GM12878 (cell line): Measurements from ENCODE around the gene SIVA1. TPM values are rescaled to one million over a fixed set of nuclear protein-coding genes. Genes with fewer than 3 reads are reported as not detected.

ENCODE experiments used
- ATAC-seq: fragments of 200-7000 bp; cut with Tn5 transposase; 3 replicates; pipeline ENCODE4 v1.9.1; 2020; ENCODE audit warnings: mild to moderate bottlenecking, moderate library complexity
- BruUV-seq: library from RNA; stranded (reverse); fragments of 400-500 nt; replicated peaks from 2 replicates; lab custom pipeline; 2021; lab: Mats Ljungman, UMichigan
- CTCF ChIA-PET: fragments of 300-600 bp; sonication (Branson Sonifier 250); formaldehyde crosslinking; extraction: SDS; loops from one replicate; lab custom pipeline; 2021; ENCODE audit warnings: inconsistent platforms; lab: Yijun Ruan, JAX
- POLR2A ChIA-PET: fragments of 350-600 bp; formaldehyde crosslinking; extraction: SDS; loops from one replicate; lab custom pipeline; 2021; ENCODE audit warnings: inconsistent platforms; lab: Charles Lee
- RAD21 ChIA-PET: fragments of 300-600 bp; sonication (Branson Sonifier 250); formaldehyde crosslinking; loops from one replicate; lab custom pipeline; 2023; ENCODE audit warnings: antibody characterized with exemption; ENCODE audit not compliant: unreplicated experiment; lab: Charles Lee
- SMC1A ChIA-PET: fragments of 300-600 bp; sonication (Branson Sonifier 250); formaldehyde crosslinking; loops from one replicate; lab custom pipeline; 2023; ENCODE audit not compliant: unreplicated experiment, uncharacterized antibody; lab: Charles Lee
- DNase-seq: peaks from one replicate; pipeline ENCODE4 v3.0.0-alpha.2; 2011; ENCODE audit warnings: low read depth, low spot score
- FAIRE-seq: peaks from 3 replicates; lab custom pipeline; 2011; peaks lifted over from hg19 to GRCh38; lab: Jason Lieb, UNC
- H2AFZ ChIP-seq: 2 replicates; pipeline ENCODE4 v1.6.0; 2011; ENCODE audit warnings: low read depth, low read length, control low read depth; ENCODE audit not compliant: control insufficient read depth
- H3K27ac ChIP-seq: 2 replicates; pipeline ENCODE4 v1.5.1; 2011; ENCODE audit warnings: control low read depth; ENCODE audit not compliant: control insufficient read depth, insufficient read depth
- H3K27me3 ChIP-seq, 2 experiments: replicated peaks in 1 of 2; 2 replicates each; pipeline versions ENCODE4 v1.6.0 to v1.6.1; 2011; ENCODE audit warnings: low read length in 1 of 2; ENCODE audit not compliant: control insufficient read depth in 2 of 2, insufficient read depth in 2 of 2
- H3K36me3 ChIP-seq, 2 experiments: 2 replicates each; pipeline ENCODE4 v1.5.1; 2011; ENCODE audit warnings: low read length in 1 of 2; ENCODE audit not compliant: control insufficient read depth in 2 of 2, insufficient read depth in 2 of 2
- H3K4me1 ChIP-seq: 2 replicates; pipeline ENCODE4 v1.6.1; 2011; ENCODE audit warnings: mild to moderate bottlenecking, low read length, moderate library complexity, mixed read lengths; ENCODE audit not compliant: control insufficient read depth, insufficient read depth
- H3K4me2 ChIP-seq: 2 replicates; pipeline ENCODE4 v1.6.0; 2011; ENCODE audit warnings: control low read depth; ENCODE audit not compliant: control insufficient read depth, insufficient read depth
- H3K4me3 ChIP-seq: fragments of 200-600 bp; sonication (generic); 2 replicates; pipeline ENCODE4 v1.5.1; 2016
- H3K79me2 ChIP-seq: 2 replicates; pipeline ENCODE4 v1.6.0; 2011; ENCODE audit warnings: low read length; ENCODE audit not compliant: control insufficient read depth, insufficient read depth
- H3K9ac ChIP-seq: 2 replicates; pipeline ENCODE4 v1.8.0; 2011; ENCODE audit warnings: low read length, control low read depth, mixed read lengths; ENCODE audit not compliant: control insufficient read depth, insufficient read depth
- H3K9me3 ChIP-seq: replicated peaks from 3 replicates; pipeline ENCODE4 v1.5.1; 2011; ENCODE audit warnings: mild to moderate bottlenecking, low read length; ENCODE audit not compliant: control insufficient read depth, insufficient read depth
- H4K20me1 ChIP-seq: 2 replicates; pipeline ENCODE4 v1.6.0; 2011; ENCODE audit not compliant: control insufficient read depth, insufficient read depth
- BRCA1 ChIP-seq: IDR thresholded peaks from 2 replicates; pipeline ENCODE4 v1.6.1; 2011; ENCODE audit warnings: low read depth, low read length, improper control_type of control experiment
- CHD2 ChIP-seq: IDR thresholded peaks from 2 replicates; pipeline ENCODE4 v1.6.1; 2011; ENCODE audit warnings: low read depth, low read length, improper control_type of control experiment, borderline replicate concordance
- EGR1 ChIP-seq, 2 experiments: IDR thresholded peaks; 1 replicate in 1 of 2; 2 replicates in 1 of 2; pipeline ENCODE4 v1.6.1; 2011 to 2012; ENCODE audit warnings: low read depth in 2 of 2, low read length in 2 of 2, borderline replicate concordance in 1 of 2, mild to moderate bottlenecking in 1 of 2, moderate library complexity in 1 of 2
- SPI1 ChIP-seq: IDR thresholded peaks from 2 replicates; pipeline ENCODE4 v1.6.1; 2011; ENCODE audit warnings: low read depth, mild to moderate bottlenecking, low read length, moderate library complexity, borderline replicate concordance; ENCODE audit not compliant: insufficient read depth
- YY1 ChIP-seq: IDR thresholded peaks from 2 replicates; pipeline ENCODE4 v1.6.1; 2011; ENCODE audit warnings: low read depth, mild to moderate bottlenecking, low read length
- ZBTB33 ChIP-seq: fragments of 450-650 bp; IDR thresholded peaks from 2 replicates; pipeline ENCODE4 v1.6.1; 2017; ENCODE audit warnings: mild to moderate bottlenecking
- WGBS: methylation state at CpG from one replicate; pipeline ENCODE4 v1.1.6; 2016; ENCODE audit warnings: low lambda C conversion rate; ENCODE audit not compliant: insufficient replicate concordance, insufficient coverage; ENCODE audit errors: missing lambda C conversion rate; 5-methylcytosine and 5-hydroxymethylcytosine counted together
- in situ Hi-C: fragments of 300-500 bp; cut with MboI; formaldehyde crosslinking; loops from 9 replicates; pipeline ENCODE4 v1.14.3; 2018; ENCODE audit warnings: mixed read lengths
- intact Hi-C: fragments of 100-400 bp; cut with micrococcal nuclease; formaldehyde crosslinking; loops from one replicate; pipeline ENCODE4 v1.14.2; 2022; ENCODE audit not compliant: unreplicated experiment
- polyA plus RNA-seq, 11 experiments: library from polyadenylated mRNA; depleted of rRNA in 4 of 11; unstranded in 6 of 11; stranded (reverse) in 5 of 11; fragments of >200 nt; fragmentation: Nextera tagmentation in 4 of 11; fragmentation: Illumina TruSeq in 1 of 11; extraction: Ambion mirVana in 4 of 11; extraction: Trizol in 1 of 11; gene quantifications; 1 replicate in 1 of 11; 2 replicates in 10 of 11; pipeline versions ENCODE4 v1.2.1 to v1.2.3, GENCODE V29; 2011 to 2016; ENCODE audit warnings: inconsistent platforms in 2 of 11, missing spikeins in 2 of 11, low read depth in 1 of 11
- total RNA-seq, 4 experiments: library from RNA; depleted of rRNA in 3 of 4; stranded (reverse); fragments of >200 nt in 3 of 4; fragmentation: Illumina TruSeq in 1 of 4; extraction: Trizol in 1 of 4; gene quantifications; 2 replicates each; pipeline versions ENCODE4 v1.2.1 to v1.2.3, GENCODE V29; 2013 to 2021
- TF ChIP-seq, protein P1 (sequence below), 3 experiments: IDR thresholded peaks in 2 of 3; conservative IDR thresholded peaks in 1 of 3; 2 replicates each; pipeline ENCODE4 v1.5.1; 2011; ENCODE audit warnings: low read depth in 3 of 3, low read length in 3 of 3, mild to moderate bottlenecking in 3 of 3, control low read depth in 2 of 3, moderate library complexity in 2 of 3, inconsistent platforms in 1 of 3, mixed read lengths in 1 of 3; ENCODE audit not compliant: control insufficient read depth in 2 of 3, insufficient read depth in 1 of 3; ENCODE audit errors: extremely low read depth in 1 of 3

SIVA1 gene
- total and polyA plus RNA-seq, 10 of the 15 experiments (the other 5 are each of a cell fraction or from before 2014, with no cell fraction given), result 4.6 to 282 (median 106) TPM

GRCh38 chr14:104800015-104800770 is 47.2 kb downstream of the SIVA1 start:
- ChIA-PET POLR2A (no interaction called here), CTCF (no interaction called here), SMC1A (interaction anchor here (1.6 kb wide), 1 partner anchor 17 kb away, joined by 3 read pairs; no protein-coding TSS in a partner anchor), RAD21 (no interaction called here)
- no peak for FAIRE-seq
- no peaks in the 10 kb centered on the region for H4K20me1 ChIP-seq
- no peak overlapping the region for H3K4me3 ChIP-seq
- H2AFZ ChIP-seq, result peak overlapping the region; percentile 69
- H3K79me2 ChIP-seq, result no peaks in the 10 kb centered on the region; the same call in 1 of the 2 replicates
- in situ Hi-C loops, result no loop called here
- peaks cover 17% of the 10 kb centered on the region for H3K4me1 ChIP-seq
- peak in 1 of 2 experiments; percentile 48; a peak in 2 of 3 replicates for TF ChIP-seq EGR1 (IDR thresholded peaks at IDR 0.05; ENCODE audit: borderline replicate concordance in 1 of 2, low read depth in 2 of 2, low read length in 2 of 2)
- peak; percentile 81; the same call in 1 of the 2 replicates for TF ChIP-seq CHD2
- TF ChIP-seq, protein P1, sequence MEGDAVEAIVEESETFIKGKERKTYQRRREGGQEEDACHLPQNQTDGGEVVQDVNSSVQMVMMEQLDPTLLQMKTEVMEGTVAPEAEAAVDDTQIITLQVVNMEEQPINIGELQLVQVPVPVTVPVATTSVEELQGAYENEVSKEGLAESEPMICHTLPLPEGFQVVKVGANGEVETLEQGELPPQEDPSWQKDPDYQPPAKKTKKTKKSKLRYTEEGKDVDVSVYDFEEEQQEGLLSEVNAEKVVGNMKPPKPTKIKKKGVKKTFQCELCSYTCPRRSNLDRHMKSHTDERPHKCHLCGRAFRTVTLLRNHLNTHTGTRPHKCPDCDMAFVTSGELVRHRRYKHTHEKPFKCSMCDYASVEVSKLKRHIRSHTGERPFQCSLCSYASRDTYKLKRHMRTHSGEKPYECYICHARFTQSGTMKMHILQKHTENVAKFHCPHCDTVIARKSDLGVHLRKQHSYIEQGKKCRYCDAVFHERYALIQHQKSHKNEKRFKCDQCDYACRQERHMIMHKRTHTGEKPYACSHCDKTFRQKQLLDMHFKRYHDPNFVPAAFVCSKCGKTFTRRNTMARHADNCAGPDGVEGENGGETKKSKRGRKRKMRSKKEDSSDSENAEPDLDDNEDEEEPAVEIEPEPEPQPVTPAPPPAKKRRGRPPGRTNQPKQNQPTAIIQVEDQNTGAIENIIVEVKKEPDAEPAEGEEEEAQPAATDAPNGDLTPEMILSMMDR (IDR thresholded peaks at IDR 0.05 in 2 of 3, conservative IDR thresholded peaks at IDR 0.05 in 1 of 3; ENCODE audit: control insufficient read depth in 2 of 3, extremely low read depth in 1 of 3, insufficient read depth in 1 of 3, low read depth in 3 of 3, low read length in 3 of 3), result peak in 1 of 3 experiments; percentile 41; a peak in 2 of 6 replicates
- no peak for TF ChIP-seq YY1
- TF ChIP-seq ZBTB33, result no peak
- TF ChIP-seq BRCA1, result 0 out of 2 replicates have a peak, but pooled peaks have one; percentile 22
- TF ChIP-seq SPI1, result no peak
- peak overlapping the region; percentile 97 for H3K4me2 ChIP-seq
- peaks cover 0 to 3% of the 10 kb centered on the region in 2 experiments; a peak in 2 of 4 replicates for H3K27me3 ChIP-seq
- ATAC-seq, result peak; percentile 75
- H3K9ac ChIP-seq, result peak overlapping the region; percentile 22; the same call in 1 of the 2 replicates
- H3K36me3 ChIP-seq, result no peaks in the 10 kb centered on the region
- intact Hi-C loops, result no loop called here
- no peak overlapping the region for H3K27ac ChIP-seq
- H3K9me3 ChIP-seq, result no peaks in the 10 kb centered on the region
- BruUV-seq, result no TSS peak
- 9% methylated on average over 21 of the region's 83 CpGs for WGBS
- no peak for DNase-seq
